Endometrial microvascular endothelial cells (primary cell): ENCODE data around the gene TP53I13. TPM values are rescaled to one million over a fixed set of nuclear protein-coding genes. Genes with fewer than 3 reads are reported as not detected.

ENCODE experiments used
- total RNA-seq: library from RNA; depleted of rRNA; stranded (reverse); fragments of >200 nt; gene quantifications from one replicate; pipeline ENCODE4 v1.2.3, GENCODE V29; 2015; ENCODE audit errors: inconsistent ontology term

The TP53I13 gene
- total RNA-seq, 1 donor from 2014 or later: 23.3 TPM

Other genes starting within 250 kb of the TP53I13 start
- gene TAOK1, start 178.3 kb upstream of the TP53I13 start, total RNA-seq: 33.7 TPM
- gene ABHD15, start 1.7 kb upstream of the TP53I13 start, total RNA-seq: 7.7 TPM
- gene GIT1, start 20.9 kb downstream of the TP53I13 start, total RNA-seq: 52.9 TPM
- gene ANKRD13B, start 24.4 kb downstream of the TP53I13 start, total RNA-seq: 6.7 TPM
- gene CORO6, start 54.2 kb downstream of the TP53I13 start, total RNA-seq: 1.3 TPM